Measurements from ENCODE around the gene ZXDC.

ZXDC gene

GRCh38 chr3:126419886-126420786 is 55.6 kb downstream of the ZXDC start:
- H3K4me3 ChIP-seq (ENCODE audit: low read depth, low read length) = no peak overlapping the region
- DNase-seq (ENCODE audit: low read depth) = no peak
- no peak for TF ChIP-seq CTCF (IDR thresholded peaks at IDR 0.05; ENCODE audit: control insufficient read depth, extremely low read depth, insufficient read depth)

- DNase-seq (ENCODE audit: low read depth) = no peak
- H3K4me3 ChIP-seq (ENCODE audit: low read depth, low read length) = no peak overlapping the region
- TF ChIP-seq CTCF (IDR thresholded peaks at IDR 0.05; ENCODE audit: control insufficient read depth, extremely low read depth, insufficient read depth) = no peak
These were observed 56.5 kb downstream of the ZXDC start for GRCh38 chr3:126419151-126419703.

GRCh38 chr3:126418661-126419131 is 57.0 kb downstream of the ZXDC start:
- no peak for DNase-seq (ENCODE audit: low read depth)
- no peak for TF ChIP-seq CTCF (IDR thresholded peaks at IDR 0.05; ENCODE audit: control insufficient read depth, extremely low read depth, insufficient read depth)
- no peak overlapping the region for H3K4me3 ChIP-seq (ENCODE audit: low read depth, low read length)

GRCh38 chr3:126417981-126418530 is 57.6 kb downstream of the ZXDC start:
- DNase-seq (ENCODE audit: low read depth) = no peak
- no peak for TF ChIP-seq CTCF (IDR thresholded peaks at IDR 0.05; ENCODE audit: control insufficient read depth, extremely low read depth, insufficient read depth)
- no peak overlapping the region for H3K4me3 ChIP-seq (ENCODE audit: low read depth, low read length)

GRCh38 chr3:126417515-126417914 is 58.2 kb downstream of the ZXDC start:
- DNase-seq (ENCODE audit: low read depth) = no peak
- no peak for TF ChIP-seq CTCF (IDR thresholded peaks at IDR 0.05; ENCODE audit: control insufficient read depth, extremely low read depth, insufficient read depth)
- H3K4me3 ChIP-seq (ENCODE audit: low read depth, low read length) = no peak overlapping the region

GRCh38 chr3:126416943-126417342 is 58.7 kb downstream of the ZXDC start:
- no peak for DNase-seq (ENCODE audit: low read depth)
- no peak for TF ChIP-seq CTCF (IDR thresholded peaks at IDR 0.05; ENCODE audit: control insufficient read depth, extremely low read depth, insufficient read depth)
- H3K4me3 ChIP-seq (ENCODE audit: low read depth, low read length) = no peak overlapping the region

Measured in LNCaP clone FGC (cell line).